Urinary bladder (tissue), 4 donors: ENCODE results near the gene SDR39U1. TPM values are rescaled to one million over a fixed set of nuclear protein-coding genes. Genes with fewer than 3 reads are reported as not detected.
A peak's percentile ranks its signal among the peaks of the same experiment; 100 is the strongest.
"Not testable (repeated sequence)": the region's sequence is repeated elsewhere in the genome, so short reads cannot be mapped to it uniquely, and the experiment has no call there.

Experiments used
- DNase-seq: peaks from one replicate; pipeline ENCODE4 v3.0.0-alpha.2; 2015; ENCODE audit errors: extremely low spot score
- H3K27ac ChIP-seq: one replicate; pipeline ENCODE4 v1.5.1; 2013; ENCODE audit warnings: low read depth, mild to moderate bottlenecking, moderate library complexity
- H3K36me3 ChIP-seq: one replicate; pipeline ENCODE4 v1.6.1; 2013; ENCODE audit warnings: mild to moderate bottlenecking, moderate library complexity; ENCODE audit not compliant: insufficient read depth
- H3K4me1 ChIP-seq: one replicate; pipeline ENCODE4 v1.6.1; 2013; ENCODE audit warnings: mild to moderate bottlenecking, moderate library complexity; ENCODE audit not compliant: insufficient read depth
- H3K4me3 ChIP-seq: one replicate; pipeline ENCODE4 v1.5.1; 2013; ENCODE audit warnings: low read depth, low read length
- WGBS: extraction: QIAGEN DNeasy Blood & Tissue Kit; methylation state at CpG from one replicate; pipeline ENCODE4 v1.1.7; 2013; 5-methylcytosine and 5-hydroxymethylcytosine counted together
- polyA plus RNA-seq: library from polyadenylated mRNA; stranded (reverse); fragments of 200-250 nt; gene quantifications from one replicate; pipeline ENCODE4 v1.2.3, GENCODE V29; 2013
- total RNA-seq: library from RNA; depleted of rRNA; stranded (reverse); fragments of >200 nt; gene quantifications from one replicate; pipeline ENCODE4 v1.2.3, GENCODE V29; 2014
- donor health status: healthy with polysubstance abuse.
- donor health status: healthy.

The SDR39U1 gene
- total and polyA plus RNA-seq, 2 donors, result 12.3 to 70.9 TPM

DNA sequence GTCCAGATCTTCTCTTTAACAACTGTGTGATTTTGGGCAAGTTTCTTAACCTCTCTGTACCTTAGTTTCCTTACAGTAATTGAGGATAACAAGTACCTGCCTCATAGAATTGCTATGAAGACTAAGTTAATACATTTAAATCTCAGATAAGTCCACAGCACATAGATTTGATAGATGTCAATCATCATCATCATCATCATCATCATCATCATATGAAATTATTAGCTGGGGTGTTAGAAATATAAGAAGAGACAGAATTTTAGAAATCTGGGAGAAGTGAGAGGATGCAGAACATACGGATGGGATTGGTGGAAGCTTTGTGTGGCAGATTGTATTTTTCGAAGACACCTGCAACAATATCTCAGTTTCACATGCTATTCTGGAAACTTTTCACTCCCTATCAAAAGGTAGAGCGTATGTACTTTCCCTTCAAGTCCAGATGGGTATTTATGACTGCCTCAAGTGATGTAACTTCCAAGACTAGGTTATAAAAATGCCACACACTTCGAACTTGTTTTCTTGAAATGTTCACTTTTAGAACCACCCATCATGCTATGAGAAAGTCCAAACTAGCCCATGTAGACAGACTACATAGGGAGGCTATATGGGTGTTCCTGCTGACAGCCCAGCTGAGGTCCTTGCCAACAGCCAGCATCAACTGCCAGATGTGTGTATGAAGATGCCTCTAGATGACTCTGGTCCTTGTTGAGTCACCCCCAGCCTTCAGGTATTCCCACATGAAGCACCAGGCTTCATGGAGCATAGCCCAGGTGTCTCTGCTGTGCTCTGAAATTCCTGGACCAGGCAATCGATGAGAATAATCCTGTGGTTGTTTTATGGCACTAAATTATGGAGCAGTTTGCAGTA lies 20.7 kb upstream of the SDR39U1 start:
- WGBS, result 46% methylated on average over 3 of the region's 5 CpGs
- Histone ChIP-seq H3K4me3 (no peak overlapping the region), H3K36me3 (no peaks in the 10 kb centered on the region), H3K4me1 (no peaks in the 10 kb centered on the region), H3K27ac (no peak overlapping the region)
- DNase-seq, result no peak

DNA sequence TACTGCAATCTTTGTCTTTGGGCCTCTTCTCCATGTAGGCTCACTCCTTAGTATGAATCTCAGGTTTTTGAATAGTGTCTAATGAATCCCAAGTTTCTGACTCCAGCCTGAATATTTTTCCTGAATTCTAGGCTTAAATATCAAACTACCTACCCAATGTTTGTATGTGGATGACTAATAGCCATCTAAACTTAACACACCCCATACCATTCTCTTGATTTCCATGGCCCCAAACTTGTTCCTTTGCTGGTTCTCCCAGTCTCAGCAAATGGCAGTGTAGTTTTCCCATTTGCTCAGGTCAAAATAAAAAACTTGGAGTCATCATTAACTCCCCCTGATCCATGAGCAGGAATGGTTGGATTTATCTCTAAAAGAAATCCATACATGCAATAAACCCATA lies 18.8 kb upstream of the SDR39U1 start:
- Histone ChIP-seq H3K27ac (no peak overlapping the region), H3K36me3 (no peaks in the 10 kb centered on the region), H3K4me1 (no peaks in the 10 kb centered on the region), H3K4me3 (no peak overlapping the region)
- no peak for DNase-seq

- 84% methylated on average over 3 of the region's 3 CpGs for WGBS
- no peaks in the 10 kb centered on the region for H3K36me3 ChIP-seq
- H3K27ac ChIP-seq, result no peak overlapping the region
- no peak for DNase-seq
- H3K4me1 ChIP-seq, result no peaks in the 10 kb centered on the region
- no peak overlapping the region for H3K4me3 ChIP-seq
Measured at GRCh38 chr14:24459331-24459730, 16.8 kb upstream of the SDR39U1 start.

DNA sequence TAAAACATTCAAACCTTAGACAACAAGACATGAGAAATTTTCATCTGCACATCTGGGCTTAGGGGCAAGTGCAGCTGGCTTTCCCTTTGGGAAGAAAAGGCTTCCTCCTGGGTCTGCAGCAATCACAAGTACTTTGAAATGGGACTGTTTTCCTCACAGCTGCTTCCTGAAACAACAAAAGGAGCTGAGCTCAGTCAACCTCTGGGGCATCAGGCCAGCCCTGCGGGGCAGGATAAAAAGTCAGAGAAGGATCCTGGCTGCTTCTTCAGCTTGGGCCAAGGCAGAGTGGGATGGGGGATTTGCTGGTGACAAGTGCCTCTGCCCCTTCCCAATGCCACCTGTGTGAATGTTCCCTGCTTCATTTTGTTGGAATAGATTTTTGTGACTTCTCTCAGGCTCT lies 16.2 kb upstream of the SDR39U1 start:
- no peak for DNase-seq
- no peaks in the 10 kb centered on the region for H3K36me3 ChIP-seq
- no peak overlapping the region for H3K27ac ChIP-seq
- WGBS, result 77% methylated on average over 1 of the region's 1 CpG
- H3K4me1 ChIP-seq, result no peaks in the 10 kb centered on the region
- H3K4me3 ChIP-seq, result no peak overlapping the region

- DNase-seq, result no peak
- no peaks in the 10 kb centered on the region for H3K36me3 ChIP-seq
- no peak overlapping the region for H3K4me3 ChIP-seq
- H3K4me1 ChIP-seq, result no peaks in the 10 kb centered on the region
- no peak overlapping the region for H3K27ac ChIP-seq
Measured at GRCh38 chr14:24456980-24457379, 14.4 kb upstream of the SDR39U1 start.

- not testable (repeated sequence) for DNase-seq, H3K4me3 ChIP-seq, H3K4me1 ChIP-seq, H3K27ac ChIP-seq, H3K36me3 ChIP-seq
- 86% methylated on average over 2 of the region's 2 CpGs for WGBS
Measured at GRCh38 chr14:24450828-24451227, 8.3 kb upstream of the SDR39U1 start.

- H3K4me3 ChIP-seq, result peak overlapping the region; percentile 47
- H3K36me3 ChIP-seq, result peaks cover 3% of the 10 kb centered on the region
- WGBS, result 3% methylated on average over 7 of the region's 7 CpGs
- DNase-seq, result no peak
- no peak overlapping the region for H3K27ac ChIP-seq
- no peaks in the 10 kb centered on the region for H3K4me1 ChIP-seq
Measured at GRCh38 chr14:24443053-24443665, 583 bp upstream of the SDR39U1 start.

DNA sequence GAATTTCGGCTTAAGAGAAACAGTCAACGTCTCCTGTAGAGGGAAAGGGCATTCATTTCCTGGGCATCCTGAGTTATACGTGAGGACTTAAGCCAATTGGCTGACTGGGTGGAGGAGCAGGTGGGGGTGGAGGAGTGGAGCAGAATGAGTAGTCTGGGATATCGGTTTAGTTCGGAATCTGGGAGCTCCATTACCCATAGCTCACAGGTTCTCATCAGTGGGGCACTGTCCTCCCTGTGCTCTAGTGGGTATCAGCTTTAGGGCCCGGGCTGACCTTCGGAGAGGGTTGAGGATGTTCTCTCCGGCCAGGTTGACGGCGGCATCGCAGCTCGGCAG lies 704 bp downstream of the SDR39U1 start:
- under 1% methylated on average over 12 of the region's 12 CpGs for WGBS
- peak overlapping the region; percentile 50 for H3K4me3 ChIP-seq
- H3K4me1 ChIP-seq, result no peaks in the 10 kb centered on the region
- peak overlapping the region; percentile 95 for H3K27ac ChIP-seq
- DNase-seq, result no peak
- peaks cover 3% of the 10 kb centered on the region for H3K36me3 ChIP-seq

DNA sequence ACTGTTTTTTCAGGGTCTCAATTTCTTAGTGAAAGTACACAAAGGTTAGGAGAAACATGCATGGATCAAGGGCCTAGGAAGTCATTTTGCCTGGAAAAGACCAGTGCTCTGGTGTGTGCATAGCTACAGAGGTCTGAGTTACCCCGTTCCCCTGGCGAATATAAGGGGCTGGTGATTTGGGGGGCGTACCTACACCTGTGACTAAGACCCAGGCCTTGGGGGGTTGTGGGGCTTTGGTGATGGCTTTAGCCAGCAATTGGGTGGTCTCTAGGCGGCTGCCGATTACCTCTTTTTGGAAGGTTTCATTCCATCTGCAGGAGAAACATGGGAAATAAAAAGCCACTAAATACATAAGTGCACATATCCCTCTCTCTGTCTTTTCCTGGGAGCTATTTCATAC lies 1.1 kb downstream of the SDR39U1 start:
- H3K27ac ChIP-seq, result no peak overlapping the region
- H3K4me1 ChIP-seq, result no peaks in the 10 kb centered on the region
- WGBS, result 51% methylated on average over 5 of the region's 5 CpGs
- peak overlapping the region; percentile 50 for H3K4me3 ChIP-seq
- DNase-seq, result no peak
- H3K36me3 ChIP-seq, result peaks cover 3% of the 10 kb centered on the region

GRCh38 chr14:24440606-24441399 lies 1.8 kb downstream of the SDR39U1 start:
- H3K36me3 ChIP-seq, result peaks cover 3% of the 10 kb centered on the region
- no peak for DNase-seq
- H3K4me3 ChIP-seq, result no peak overlapping the region
- H3K27ac ChIP-seq, result no peak overlapping the region
- H3K4me1 ChIP-seq, result no peaks in the 10 kb centered on the region
- 87% methylated on average over 8 of the region's 8 CpGs for WGBS

- DNase-seq, result no peak
- no peak overlapping the region for H3K27ac ChIP-seq
- no peak overlapping the region for H3K4me3 ChIP-seq
- peaks cover 3% of the 10 kb centered on the region for H3K36me3 ChIP-seq
- H3K4me1 ChIP-seq, result no peaks in the 10 kb centered on the region
- 74% methylated on average over 15 of the region's 15 CpGs for WGBS
Measured at GRCh38 chr14:24439830-24440605, 2.6 kb downstream of the SDR39U1 start.

GRCh38 chr14:24439257-24439656 lies 3.3 kb downstream of the SDR39U1 start:
- no peak for DNase-seq
- 53% methylated on average over 1 of the region's 1 CpG for WGBS
- H3K27ac ChIP-seq, result no peak overlapping the region
- no peak overlapping the region for H3K4me3 ChIP-seq
- H3K36me3 ChIP-seq, result peaks cover 3% of the 10 kb centered on the region
- H3K4me1 ChIP-seq, result no peaks in the 10 kb centered on the region
